NCI-H2107 treated with DMSO at 0.1 percent for 48 hours (cell line): ENCODE data around the gene RPL3.
A peak's percentile ranks its signal among the peaks of the same experiment; 100 is the strongest.
"Not testable (repeated sequence)": the region's sequence is repeated elsewhere in the genome, so short reads cannot be mapped to it uniquely, and the experiment has no call there.

Experiments
- DNase-seq: peaks from one replicate; lab custom pipeline; 2025; ENCODE audit not compliant: unreplicated experiment; lab: John Stamatoyannopoulos, UW

The RPL3 gene

DNA sequence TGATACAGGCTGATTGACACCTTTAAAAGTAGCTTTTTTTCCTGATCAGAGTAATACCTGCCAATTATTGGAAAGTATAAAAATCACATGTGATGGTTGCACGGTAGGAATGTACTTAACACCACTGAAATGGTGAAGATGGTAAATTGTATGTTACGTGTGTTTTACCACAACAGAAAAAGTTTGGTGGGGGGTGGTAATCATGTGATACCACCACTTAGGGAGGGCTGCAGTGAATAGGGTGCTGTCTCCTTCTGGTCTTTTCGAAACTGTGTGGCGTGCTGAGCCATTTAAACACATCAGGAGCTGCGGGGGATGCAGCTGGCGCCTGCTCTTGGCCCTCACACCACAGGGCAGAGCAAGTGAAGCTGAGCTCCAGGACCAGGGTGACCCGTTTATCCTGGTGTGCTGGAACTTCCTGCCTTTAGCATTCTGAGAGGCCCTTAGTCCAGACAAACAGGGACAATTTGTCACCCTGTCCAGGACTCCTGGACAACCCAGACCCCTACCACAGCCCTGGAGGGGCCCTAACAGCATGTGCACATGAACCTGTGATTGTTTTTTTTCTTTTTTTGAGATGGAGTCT is 33.0 kb upstream of the RPL3 start:
- DNase-seq = no peak

DNA sequence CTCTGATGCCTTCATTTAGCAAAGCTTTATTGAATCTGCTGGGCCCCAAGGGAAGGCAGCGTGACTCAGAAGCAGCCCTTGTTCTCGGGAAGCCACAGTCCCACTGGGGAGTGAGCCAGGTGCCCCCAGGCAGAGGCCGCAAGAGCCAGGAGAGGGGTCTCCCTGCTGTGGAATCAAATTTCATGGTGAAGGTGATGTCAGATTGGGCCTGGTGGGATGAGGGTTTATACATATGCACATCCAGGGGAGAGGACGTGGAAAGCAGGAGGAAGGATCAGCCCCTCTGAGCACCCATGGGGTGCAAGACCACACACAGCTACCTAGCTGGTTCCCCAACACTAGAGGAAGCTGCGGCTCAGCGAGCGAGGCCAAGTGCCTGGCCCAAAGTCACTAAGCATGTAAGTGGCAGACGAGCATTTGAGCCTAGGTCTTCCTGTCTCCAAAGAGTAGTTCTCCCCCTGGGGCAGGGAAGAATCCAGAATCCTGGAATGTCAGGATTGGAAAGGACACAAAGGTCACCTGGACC is 32.3 kb upstream of the RPL3 start:
- DNase-seq = no peak

DNA sequence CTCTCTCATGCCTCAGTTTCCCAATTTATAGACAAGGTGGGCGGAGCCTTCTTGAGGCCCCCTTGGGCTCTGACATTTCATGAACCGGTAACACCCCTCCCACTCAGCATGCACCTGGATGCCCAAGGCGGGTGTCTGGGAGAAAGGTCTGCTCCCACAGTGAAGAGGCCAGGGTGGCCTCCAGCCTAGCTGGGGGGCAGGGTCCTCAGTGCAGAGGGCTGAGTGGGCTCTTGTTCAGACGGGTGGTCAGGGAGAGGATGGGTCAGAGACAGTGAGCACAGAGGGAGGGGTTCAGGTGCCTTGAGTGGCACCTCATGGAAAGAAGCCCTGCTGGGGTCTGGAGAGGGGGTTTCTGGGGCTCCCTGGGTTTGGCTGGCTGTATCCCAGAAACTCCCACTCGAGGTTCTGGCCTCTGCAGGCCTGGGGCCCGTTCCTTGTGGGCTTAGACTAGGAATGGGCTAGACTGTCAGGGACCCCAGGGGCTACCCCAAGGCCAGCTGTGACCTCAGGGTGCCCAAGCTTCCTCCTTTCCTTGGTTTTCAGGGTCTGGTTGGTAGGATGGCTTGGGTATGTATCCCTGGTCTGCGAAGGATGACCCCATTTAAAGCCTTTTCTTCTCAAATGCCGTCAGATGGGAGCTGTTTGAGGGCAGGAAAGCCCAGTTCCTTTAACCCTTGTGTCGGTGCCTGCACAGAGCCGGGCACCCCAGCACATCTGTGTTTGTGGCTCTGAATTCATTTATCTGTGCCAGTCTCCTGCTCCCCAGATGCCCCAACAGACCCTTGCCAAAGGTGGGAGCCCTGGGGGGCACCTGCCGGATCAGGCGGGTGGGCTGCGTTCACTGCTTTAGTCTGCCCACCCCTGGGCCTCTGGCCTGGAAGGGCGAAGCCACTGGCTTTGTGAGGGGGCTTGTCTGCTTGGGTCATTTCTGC is 31.6 kb upstream of the RPL3 start:
- no peak for DNase-seq

DNA sequence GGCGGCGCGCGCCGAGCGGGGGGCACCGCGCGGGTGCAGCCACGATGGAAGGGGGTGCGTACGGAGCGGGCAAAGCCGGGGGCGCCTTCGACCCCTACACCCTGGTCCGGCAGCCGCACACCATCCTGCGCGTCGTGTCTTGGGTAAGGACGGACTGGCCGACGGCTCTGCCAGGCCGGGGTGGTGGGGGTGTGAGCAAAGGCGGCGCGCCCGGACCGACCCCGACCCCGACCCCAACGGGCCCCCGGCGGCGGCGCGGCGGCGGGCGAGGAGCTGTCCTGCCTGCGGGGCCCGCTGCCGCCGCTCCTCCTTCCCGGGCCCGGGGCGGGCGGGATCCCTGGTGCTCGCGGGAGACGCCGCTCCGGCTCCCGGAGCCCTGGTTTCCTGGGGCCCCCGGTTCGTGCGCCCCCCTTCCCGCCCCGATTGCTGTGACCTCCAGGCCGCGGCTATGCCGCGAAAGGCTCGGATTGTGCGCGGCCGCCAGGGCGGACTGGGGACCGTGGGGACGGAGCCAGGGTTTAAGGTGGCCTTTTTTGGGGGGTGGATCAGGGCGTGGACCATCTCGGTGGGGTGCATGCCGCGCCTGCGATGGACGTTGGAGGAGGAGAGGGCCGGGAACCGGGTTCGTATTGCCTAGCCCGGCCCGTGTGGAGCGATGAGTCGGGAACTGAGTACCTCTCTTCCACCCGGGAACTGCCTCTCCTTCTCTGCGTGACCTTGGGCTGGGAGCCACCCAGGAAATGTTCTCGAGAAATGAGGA is 30.7 kb upstream of the RPL3 start, which contains the start of gene SYNGR1:
Gene SYNGR1 (plus strand): TSS at position 25 of the 760 bp plus-strand sequence. CDS start 20 bp downstream, at position 45.
- DNase-seq = no peak

DNA sequence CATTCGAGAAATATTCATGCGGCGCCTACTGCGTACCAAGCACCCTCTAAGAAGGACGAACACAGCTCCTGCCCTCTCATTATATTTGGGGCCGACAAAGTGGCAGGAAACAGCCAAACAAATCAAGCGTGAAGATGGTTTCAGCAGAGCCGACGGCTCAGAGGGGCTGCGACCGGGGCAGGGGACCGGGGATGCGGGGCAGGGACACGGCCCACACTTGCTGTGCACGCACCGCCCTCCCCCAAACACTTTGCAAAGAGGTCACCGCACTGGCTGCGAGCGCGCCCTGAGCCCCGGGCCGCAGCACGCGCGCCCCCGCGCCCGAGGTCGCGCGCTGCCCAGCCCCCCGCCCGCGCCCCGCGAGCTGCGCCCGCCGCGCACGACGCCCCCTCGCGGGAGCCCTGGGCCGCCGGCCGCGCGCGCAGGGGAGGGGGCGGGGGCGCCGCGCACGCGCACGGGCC is 30.1 kb upstream of the RPL3 start:
- DNase-seq = no peak

DNA sequence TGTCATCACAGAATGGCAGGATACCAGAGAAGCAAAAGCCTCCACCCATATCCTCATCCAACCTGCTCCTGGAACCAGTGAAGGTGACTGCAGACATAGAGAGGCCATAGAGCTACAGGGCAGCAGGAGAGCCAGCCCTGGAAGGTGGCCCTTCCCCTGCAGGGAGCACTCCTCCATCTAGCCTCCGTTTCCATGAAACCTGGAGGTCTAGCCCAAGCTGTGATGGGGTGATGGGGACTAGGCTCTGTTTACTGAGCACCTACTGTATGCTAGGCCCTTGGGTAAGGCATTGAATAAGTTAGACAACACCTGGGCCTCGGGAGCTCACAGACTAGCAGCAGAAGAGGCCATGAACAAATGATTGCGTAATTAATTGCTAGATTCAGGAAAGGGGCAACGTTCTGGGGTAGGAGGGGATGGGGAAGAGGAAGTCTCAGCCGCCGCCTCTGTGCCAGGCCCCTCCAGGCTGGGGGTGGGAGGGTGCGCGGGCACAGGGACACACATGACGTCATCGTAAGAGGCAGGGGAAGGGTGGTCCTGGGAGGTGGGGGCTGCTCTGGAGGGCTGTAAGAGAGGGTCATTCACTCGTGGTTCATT is 29.6 kb upstream of the RPL3 start:
- no peak for DNase-seq

DNA sequence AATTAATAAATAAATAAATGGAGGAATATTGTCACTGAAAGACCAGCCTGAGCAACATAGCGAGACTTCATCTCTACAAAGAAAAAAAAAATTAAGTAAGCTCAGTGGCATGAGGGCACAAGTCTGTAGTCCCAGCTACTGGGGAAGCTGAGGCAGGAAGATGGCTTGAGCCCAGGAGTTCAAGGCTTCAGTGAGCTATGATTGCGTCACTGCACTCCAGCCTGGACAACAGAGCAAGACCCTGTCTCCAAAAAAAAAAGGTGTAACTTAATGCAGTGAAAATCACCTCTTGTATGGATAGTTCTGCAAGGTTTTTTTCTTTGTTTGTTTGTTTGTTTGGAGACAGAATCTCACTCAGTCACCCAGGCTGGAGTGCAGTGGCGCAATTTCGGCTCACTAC is 25.8 kb upstream of the RPL3 start:
- no peak for DNase-seq

DNA sequence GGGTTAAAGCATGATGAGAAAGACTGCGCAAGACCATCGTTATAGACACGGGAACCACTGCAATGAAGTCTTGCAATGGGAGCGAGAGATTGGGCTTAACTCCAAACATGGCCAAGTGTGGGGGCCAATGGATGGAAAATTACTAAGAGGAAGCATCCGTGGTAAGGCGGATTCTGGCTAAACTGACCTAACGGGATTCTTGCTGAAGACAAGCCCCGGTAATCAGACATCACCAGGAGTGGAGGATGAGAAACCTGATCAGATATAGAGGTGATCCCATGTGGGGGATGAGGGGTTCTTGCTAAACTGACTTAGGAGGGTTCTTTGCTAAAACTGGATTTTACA is 24.6 kb upstream of the RPL3 start:
- no peak for DNase-seq

DNA sequence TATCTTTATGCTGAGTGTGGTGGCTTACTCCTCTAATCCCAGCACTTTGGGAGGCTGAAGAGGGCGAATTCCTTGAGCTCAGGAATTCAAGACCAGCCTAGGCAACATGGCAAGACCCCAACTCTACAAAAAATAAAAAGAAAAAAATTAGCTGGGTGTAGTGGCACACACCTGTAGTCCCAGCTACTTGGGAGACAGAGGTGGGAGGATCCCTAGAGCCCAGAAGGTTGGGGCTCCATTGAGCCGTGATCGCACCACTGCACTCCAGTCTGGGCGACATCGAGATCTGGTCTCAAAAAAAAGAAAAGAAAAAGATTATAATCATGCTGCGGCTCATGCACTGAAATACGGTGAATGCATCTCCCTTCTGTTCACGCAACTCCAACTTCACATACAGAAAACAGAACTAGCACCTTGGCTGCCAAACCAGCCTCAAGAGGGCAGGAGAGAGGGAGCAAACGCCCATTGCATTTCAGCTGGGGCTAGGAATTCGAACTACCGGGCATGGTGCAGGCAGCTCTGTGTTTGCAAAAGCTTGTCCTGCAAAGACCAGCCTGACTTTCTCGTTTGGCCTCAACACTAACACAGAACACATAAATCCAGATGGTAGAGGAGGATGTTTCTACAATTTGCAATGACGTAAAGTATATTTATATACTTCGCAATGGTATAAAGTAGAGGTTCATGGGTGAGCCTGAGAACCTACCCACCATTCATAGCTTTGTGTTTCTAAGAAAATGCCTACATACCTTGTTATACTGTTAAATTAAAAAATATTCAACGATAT is 24.0 kb upstream of the RPL3 start:
- DNase-seq = peak; percentile 17

DNA sequence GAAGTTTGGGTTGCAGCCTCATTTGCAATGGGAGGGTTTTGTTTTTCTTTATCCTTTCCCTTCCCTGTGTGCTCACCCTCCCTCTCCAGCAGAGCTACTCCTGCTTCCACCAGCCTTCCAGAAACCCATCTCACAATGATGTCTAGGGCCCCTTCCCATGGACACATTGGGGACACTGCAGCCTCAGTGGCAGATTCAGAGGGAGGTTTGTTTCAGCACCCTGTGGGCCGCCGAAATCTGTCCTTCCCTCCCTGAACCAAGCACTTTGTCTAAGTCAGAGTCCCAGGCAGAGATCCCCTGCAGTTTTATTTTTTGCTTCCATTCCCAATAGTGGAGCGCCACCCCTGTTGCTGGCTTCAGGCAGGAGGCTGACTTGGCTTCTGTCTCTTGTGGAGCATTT is 21.8 kb upstream of the RPL3 start:
- no peak for DNase-seq

DNA sequence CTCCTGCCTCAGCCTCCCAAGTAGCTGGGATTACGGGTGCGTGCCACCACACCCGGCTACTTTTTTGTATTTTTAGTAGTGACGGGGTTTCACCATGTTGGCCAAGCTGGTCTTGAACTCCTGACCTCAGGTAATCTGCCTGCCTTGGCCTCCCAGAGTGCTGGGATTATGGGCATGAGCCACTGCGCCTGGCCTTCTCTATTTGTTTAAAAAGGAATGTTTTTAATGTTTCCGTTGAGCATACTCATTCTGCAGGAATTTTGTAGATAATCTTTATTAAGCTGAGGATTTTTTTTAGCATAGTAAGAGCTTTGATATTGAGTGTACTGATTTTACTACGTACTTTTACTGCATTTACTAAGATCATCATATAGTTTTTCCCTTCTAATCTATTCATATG is 20.4 kb upstream of the RPL3 start:
- DNase-seq = not testable (repeated sequence)

DNA sequence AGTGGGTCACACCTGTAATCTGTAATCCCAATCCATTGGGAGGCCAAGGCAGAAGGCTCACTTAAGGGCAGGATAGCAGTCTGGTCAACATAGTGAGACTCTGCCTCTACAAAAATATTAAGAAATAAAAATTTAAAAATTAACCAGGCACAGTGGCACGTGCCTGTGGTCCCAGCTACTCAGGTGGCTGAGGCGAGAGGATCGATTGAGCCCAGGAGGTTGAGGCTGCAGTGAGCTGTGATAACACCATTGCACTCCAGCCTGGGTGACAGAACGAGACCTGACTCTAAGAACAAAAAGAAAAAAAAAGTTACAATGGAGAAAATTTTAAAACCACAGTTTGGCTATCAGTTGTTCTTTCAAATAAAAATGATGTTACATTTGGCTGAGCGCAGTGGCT is 17.0 kb upstream of the RPL3 start:
- no peak for DNase-seq

DNA sequence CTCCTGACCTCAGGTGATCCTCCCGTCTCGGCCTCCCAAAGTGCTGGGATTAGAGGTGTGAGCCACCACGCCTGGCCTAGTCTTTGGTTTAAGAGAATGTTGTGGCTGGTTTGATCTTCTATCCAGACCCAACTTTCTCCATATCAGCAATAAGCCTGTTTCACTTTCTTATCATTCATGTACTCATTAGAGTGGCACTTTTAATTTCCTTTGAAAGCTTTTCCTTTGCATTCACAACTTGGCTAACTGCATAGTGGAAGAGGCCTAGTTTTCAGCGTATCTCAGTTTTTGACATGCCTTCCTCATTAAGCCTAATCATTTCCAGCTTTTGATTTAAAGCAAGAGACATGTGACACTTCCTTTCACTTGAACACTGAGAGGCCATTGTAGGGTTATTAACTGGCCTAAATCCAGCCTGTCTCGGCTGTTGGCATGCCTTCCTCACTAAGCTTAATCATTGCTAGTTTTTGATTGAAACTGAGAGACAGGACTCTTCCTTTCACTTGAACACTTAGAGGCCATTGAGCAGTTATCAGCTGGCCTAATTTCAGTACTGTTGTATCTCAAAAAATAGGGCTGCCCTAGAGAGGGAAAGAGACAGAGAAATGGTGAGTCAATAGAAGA is 13.1 kb upstream of the RPL3 start:
- no peak for DNase-seq

DNA sequence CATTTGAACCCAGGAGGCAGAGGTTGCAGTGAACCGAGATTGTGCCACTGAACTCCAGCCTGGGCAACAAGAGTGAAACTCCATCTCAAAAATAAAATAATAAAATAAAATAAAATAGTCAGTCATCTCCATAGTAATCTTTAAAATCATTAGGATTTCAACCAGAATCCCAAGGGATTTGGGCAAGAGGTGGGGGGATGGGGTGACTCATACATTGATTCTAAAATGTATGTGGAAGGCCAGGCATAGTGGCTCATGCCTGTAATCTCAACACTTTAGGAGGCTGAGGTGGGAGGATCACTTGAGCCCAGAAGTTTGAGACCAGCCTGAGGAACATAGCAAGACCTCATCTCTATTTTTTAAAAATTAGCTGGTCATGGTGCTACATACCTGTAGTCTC is 11.1 kb upstream of the RPL3 start:
- DNase-seq = not testable (repeated sequence)

DNA sequence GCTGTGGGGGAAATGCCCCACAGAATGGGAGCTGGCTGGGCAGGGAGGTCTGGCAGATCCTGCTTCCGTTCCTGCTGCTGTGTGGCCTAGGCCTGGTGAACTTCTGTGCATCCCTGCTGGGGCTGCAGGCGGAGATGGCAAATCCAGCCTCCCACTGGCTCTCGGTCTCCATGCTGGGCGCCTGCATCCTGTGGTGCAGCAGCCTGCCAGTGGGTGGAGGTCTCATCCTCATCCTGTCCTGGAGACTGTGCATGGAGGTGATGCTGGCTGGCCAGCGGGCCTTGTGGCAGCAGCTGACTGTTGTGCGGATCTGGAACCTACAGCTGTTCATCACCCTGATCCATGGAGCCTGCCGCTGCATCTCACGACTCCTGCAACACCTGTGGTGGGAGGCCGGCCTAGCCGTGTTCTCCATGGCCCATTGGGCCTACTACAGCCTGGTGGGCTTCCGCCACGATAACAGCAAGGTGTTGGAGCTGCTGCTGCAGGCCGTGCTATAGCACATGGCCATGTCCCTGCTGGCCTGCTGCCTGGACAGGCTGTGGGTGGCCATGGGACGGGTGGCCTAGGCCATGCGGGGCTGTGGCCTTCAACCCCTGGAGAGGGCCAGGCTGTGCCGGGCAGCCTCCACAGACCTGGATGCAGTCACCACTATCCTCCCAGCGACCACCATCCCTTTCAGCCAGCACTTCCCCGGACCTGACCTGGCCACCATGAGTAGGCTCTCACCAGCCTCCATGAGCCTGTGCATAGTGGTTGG is 8.8 kb upstream of the RPL3 start:
- DNase-seq = no peak

DNA sequence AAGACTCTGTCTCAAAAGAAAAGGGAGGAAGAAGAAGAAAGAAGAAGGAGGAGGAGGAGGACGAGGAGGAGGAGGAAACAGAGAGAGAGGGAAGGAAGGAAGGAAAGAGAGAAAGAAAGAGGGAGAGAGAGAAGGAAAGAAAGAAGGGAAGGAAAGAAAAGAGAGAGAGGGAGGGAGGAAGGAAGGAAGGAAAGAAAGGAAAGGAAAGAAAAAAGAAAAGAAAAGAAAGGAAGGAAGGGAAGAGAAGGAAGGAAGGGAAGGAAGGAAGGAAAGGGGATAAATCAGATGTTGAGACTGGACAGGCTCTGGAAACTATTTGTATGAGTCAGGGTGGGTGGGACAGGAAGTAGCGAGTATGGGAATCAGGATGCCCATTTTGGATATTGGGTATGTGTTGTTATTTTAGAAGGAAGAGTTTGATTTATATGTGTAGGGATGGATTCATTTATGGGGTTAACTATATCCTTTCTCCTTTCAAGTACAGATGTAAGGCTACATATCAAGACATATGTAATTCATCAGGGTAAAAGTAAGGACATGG is 6.0 kb upstream of the RPL3 start:
- no peak for DNase-seq

DNA sequence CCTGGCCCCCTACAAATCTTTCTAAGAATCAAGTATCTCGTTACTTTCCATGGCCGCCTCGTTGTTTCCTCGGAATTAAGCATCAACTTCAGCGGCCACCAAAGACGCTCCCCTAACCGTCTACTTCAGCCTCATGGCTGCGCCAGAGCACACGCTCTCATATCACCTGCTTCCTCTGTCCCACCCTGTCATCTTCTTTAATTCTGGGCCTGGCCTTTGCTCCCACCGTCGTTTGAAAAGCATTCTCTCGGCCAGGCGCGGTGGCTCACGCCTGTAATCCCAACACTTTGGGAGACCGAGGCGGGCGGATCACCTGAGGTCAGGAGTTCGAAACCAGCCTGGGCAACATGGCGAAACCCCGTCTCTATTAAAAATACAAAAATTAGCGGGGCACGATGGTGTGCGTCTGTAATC is 1.2 kb upstream of the RPL3 start:
- not testable (repeated sequence) for DNase-seq

DNA sequence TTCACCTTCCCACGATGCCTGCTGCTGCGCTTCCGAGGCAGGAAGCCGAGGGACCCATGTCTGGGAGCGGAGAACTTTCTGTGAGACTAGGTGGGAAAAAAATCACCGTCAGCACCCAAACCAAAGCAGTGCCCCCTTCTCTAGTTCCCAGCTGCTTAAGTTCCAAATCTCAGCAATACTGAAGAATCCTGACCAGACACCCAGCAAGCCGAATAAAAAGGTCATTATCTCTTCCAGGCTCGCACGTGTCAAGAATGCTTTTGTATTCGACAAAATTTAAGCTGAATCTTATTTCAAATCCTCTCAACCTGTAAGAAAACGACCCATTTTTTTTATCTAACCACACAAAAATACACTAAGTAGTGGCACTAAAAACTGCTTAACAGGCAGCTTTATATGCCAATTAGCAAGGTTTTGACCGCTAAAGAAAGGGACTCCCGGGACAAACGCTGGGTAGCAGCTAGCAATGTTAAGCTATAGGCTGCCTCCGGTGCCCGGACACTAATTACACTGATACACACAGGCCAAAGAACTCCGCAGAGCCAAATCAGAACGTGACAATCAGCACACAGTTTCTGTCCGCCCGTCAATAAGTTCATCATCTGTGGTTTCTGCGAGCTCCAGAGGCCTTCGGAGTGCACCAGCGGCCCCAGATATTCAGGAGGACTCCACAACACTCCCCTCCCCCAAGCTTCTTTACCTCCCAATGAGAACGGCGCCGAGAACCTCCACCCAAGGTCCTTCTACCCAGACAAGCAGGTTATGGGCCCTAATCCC is 728 bp downstream of the RPL3 start:
- no peak for DNase-seq
